ENCODE data around the gene TOX3.

Gene TOX3

GRCh38 chr16:52537516-52537915 is 9.4 kb downstream of the TOX3 start:
- peaks cover 8 to 87% of the 10 kb centered on the region in 2 donors for H3K36me3 ChIP-seq (replicated peaks in 1 of 2; ENCODE audit: control insufficient read depth in 2 of 2, insufficient read depth in 2 of 2, low read length in 2 of 2)
- no peak overlapping the region for H2BK15ac ChIP-seq (ENCODE audit: low read length)
- H3K23ac ChIP-seq (ENCODE audit: low read depth, low read length, poor library complexity): no peak overlapping the region
- no peak overlapping the region for H2BK12ac ChIP-seq (ENCODE audit: low read length)
- peaks cover 0 to 32% of the 10 kb centered on the region in 2 donors for H3K9me3 ChIP-seq (replicated peaks in 1 of 2; ENCODE audit: control insufficient read depth in 2 of 2, insufficient read depth in 1 of 2, low read depth in 1 of 2, low read length in 2 of 2)
- peaks cover 3% of the 10 kb centered on the region for H3K79me1 ChIP-seq (ENCODE audit: low read depth, low read length)
- no CpG with 5 or more reads among the region's 3 CpGs for WGBS, 2 donors (ENCODE audit: extremely low coverage in 2 of 2, insufficient read length in 2 of 2, insufficient replicate concordance in 1 of 2)
- H2AK5ac ChIP-seq (ENCODE audit: low read depth, low read length): no peak overlapping the region
- no peak overlapping the region for H2BK5ac ChIP-seq (ENCODE audit: low read length)
- no peak overlapping the region for H4K8ac ChIP-seq (ENCODE audit: low read depth, low read length)
- H3K14ac ChIP-seq (ENCODE audit: low read length): no peak overlapping the region
- no peak overlapping the region for H3K4me3 ChIP-seq (ENCODE audit: low read length in 2 of 2)
- no peak overlapping the region for H3K4me2 ChIP-seq (ENCODE audit: insufficient read depth, low read length, poor library complexity, severe bottlenecking)
- no peak overlapping the region for H3K18ac ChIP-seq (ENCODE audit: low read length)
- peaks cover 1 to 10% of the 10 kb centered on the region in 2 donors for H3K4me1 ChIP-seq (ENCODE audit: control insufficient read depth in 2 of 2, insufficient read depth in 1 of 2, low read depth in 1 of 2, low read length in 2 of 2)
- H3K27me3 ChIP-seq (ENCODE audit: control insufficient read depth in 3 of 3, insufficient read depth in 3 of 3, low read depth in 1 of 3, low read length in 3 of 3): no peaks in the 10 kb centered on the region
- no peak overlapping the region for H4K91ac ChIP-seq (ENCODE audit: low read depth, low read length, poor library complexity)
- no peak overlapping the region for H3K27ac ChIP-seq (replicated peaks; ENCODE audit: low read length)
- DNase-seq (ENCODE audit: low spot score): no peak
- no peak overlapping the region for H3K9ac ChIP-seq (ENCODE audit: low read depth, low read length, poor library complexity)
- no peak overlapping the region for H2BK120ac ChIP-seq (ENCODE audit: low read depth, low read length)
- H2AFZ ChIP-seq (ENCODE audit: low read length): no peak overlapping the region
- H3K4ac ChIP-seq (ENCODE audit: low read length): no peak overlapping the region

- Histone ChIP-seq H3K9me3 (replicated peaks in 1 of 2; ENCODE audit: control insufficient read depth in 2 of 2, insufficient read depth in 1 of 2, low read depth in 1 of 2, low read length in 2 of 2) (peaks cover 0 to 15% of the 10 kb centered on the region in 2 donors), H3K4me1 (ENCODE audit: control insufficient read depth in 2 of 2, insufficient read depth in 1 of 2, low read depth in 1 of 2, low read length in 2 of 2) (peaks cover 0 to 12% of the 10 kb centered on the region in 2 donors), H2AFZ (ENCODE audit: low read length) (no peak overlapping the region), H4K8ac (ENCODE audit: low read depth, low read length) (no peak overlapping the region), H3K4me2 (ENCODE audit: insufficient read depth, low read length, poor library complexity, severe bottlenecking) (no peak overlapping the region), H2BK15ac (ENCODE audit: low read length) (no peak overlapping the region), H3K36me3 (replicated peaks in 1 of 2; ENCODE audit: control insufficient read depth in 2 of 2, insufficient read depth in 2 of 2, low read length in 2 of 2) (peaks cover 7 to 86% of the 10 kb centered on the region in 2 donors), H2BK12ac (ENCODE audit: low read length) (no peak overlapping the region), H3K27ac (replicated peaks; ENCODE audit: low read length) (no peak overlapping the region), H3K4ac (ENCODE audit: low read length) (no peak overlapping the region), H4K91ac (ENCODE audit: low read depth, low read length, poor library complexity) (no peak overlapping the region), H3K27me3 (ENCODE audit: control insufficient read depth in 3 of 3, insufficient read depth in 3 of 3, low read depth in 1 of 3, low read length in 3 of 3) (no peaks in the 10 kb centered on the region), H3K18ac (ENCODE audit: low read length) (no peak overlapping the region), H2BK120ac (ENCODE audit: low read depth, low read length) (no peak overlapping the region), H3K14ac (ENCODE audit: low read length) (no peak overlapping the region), H2BK5ac (ENCODE audit: low read length) (no peak overlapping the region), H3K9ac (ENCODE audit: low read depth, low read length, poor library complexity) (no peak overlapping the region), H3K4me3 (ENCODE audit: low read length in 2 of 2) (no peak overlapping the region), H3K23ac (ENCODE audit: low read depth, low read length, poor library complexity) (no peak overlapping the region), H2AK5ac (ENCODE audit: low read depth, low read length) (no peak overlapping the region), H3K79me1 (ENCODE audit: low read depth, low read length) (peaks cover 6% of the 10 kb centered on the region)
- WGBS, 2 donors (ENCODE audit: extremely low coverage in 2 of 2, insufficient read length in 2 of 2, insufficient replicate concordance in 1 of 2): no CpG with 5 or more reads among the region's 3 CpGs
- DNase-seq (ENCODE audit: low spot score): no peak
Observed at GRCh38 chr16:52535076-52535475, 11.9 kb downstream of the TOX3 start.

GRCh38 chr16:52533296-52533695 is 13.6 kb downstream of the TOX3 start:
- Histone ChIP-seq H3K27me3 (ENCODE audit: control insufficient read depth in 3 of 3, insufficient read depth in 3 of 3, low read depth in 1 of 3, low read length in 3 of 3) (no peaks in the 10 kb centered on the region), H3K9me3 (replicated peaks in 1 of 2; ENCODE audit: control insufficient read depth in 2 of 2, insufficient read depth in 1 of 2, low read depth in 1 of 2, low read length in 2 of 2) (peaks cover 0 to 11% of the 10 kb centered on the region in 2 donors), H2BK15ac (ENCODE audit: low read length) (no peak overlapping the region), H2BK12ac (ENCODE audit: low read length) (no peak overlapping the region), H3K4me2 (ENCODE audit: insufficient read depth, low read length, poor library complexity, severe bottlenecking) (no peak overlapping the region), H3K14ac (ENCODE audit: low read length) (no peak overlapping the region), H3K4me3 (ENCODE audit: low read length in 2 of 2) (no peak overlapping the region), H3K18ac (ENCODE audit: low read length) (no peak overlapping the region), H3K4ac (ENCODE audit: low read length) (no peak overlapping the region), H4K91ac (ENCODE audit: low read depth, low read length, poor library complexity) (no peak overlapping the region), H3K4me1 (ENCODE audit: control insufficient read depth in 2 of 2, insufficient read depth in 1 of 2, low read depth in 1 of 2, low read length in 2 of 2) (peaks cover 0 to 16% of the 10 kb centered on the region in 2 donors), H3K79me1 (ENCODE audit: low read depth, low read length) (peaks cover 6% of the 10 kb centered on the region), H3K9ac (ENCODE audit: low read depth, low read length, poor library complexity) (no peak overlapping the region), H4K8ac (ENCODE audit: low read depth, low read length) (no peak overlapping the region), H2BK120ac (ENCODE audit: low read depth, low read length) (no peak overlapping the region), H2AFZ (ENCODE audit: low read length) (no peak overlapping the region), H2AK5ac (ENCODE audit: low read depth, low read length) (no peak overlapping the region), H3K27ac (replicated peaks; ENCODE audit: low read length) (peak overlapping the region; percentile 4), H3K36me3 (replicated peaks in 1 of 2; ENCODE audit: control insufficient read depth in 2 of 2, insufficient read depth in 2 of 2, low read length in 2 of 2) (peaks cover 4 to 75% of the 10 kb centered on the region in 2 donors), H2BK5ac (ENCODE audit: low read length) (no peak overlapping the region), H3K23ac (ENCODE audit: low read depth, low read length, poor library complexity) (no peak overlapping the region)
- WGBS, 2 donors (ENCODE audit: extremely low coverage in 2 of 2, insufficient read length in 2 of 2, insufficient replicate concordance in 1 of 2): no CpG with 5 or more reads among the region's 1 CpG
- DNase-seq (ENCODE audit: low spot score): no peak

GRCh38 chr16:52532384-52532783 is 14.6 kb downstream of the TOX3 start:
- no peak overlapping the region for H2BK120ac ChIP-seq (ENCODE audit: low read depth, low read length)
- H3K4me2 ChIP-seq (ENCODE audit: insufficient read depth, low read length, poor library complexity, severe bottlenecking): no peak overlapping the region
- no peak overlapping the region for H2AFZ ChIP-seq (ENCODE audit: low read length)
- H2AK5ac ChIP-seq (ENCODE audit: low read depth, low read length): no peak overlapping the region
- no peak overlapping the region for H3K27ac ChIP-seq (replicated peaks; ENCODE audit: low read length)
- no peak overlapping the region for H3K23ac ChIP-seq (ENCODE audit: low read depth, low read length, poor library complexity)
- no peak overlapping the region for H4K91ac ChIP-seq (ENCODE audit: low read depth, low read length, poor library complexity)
- no peak overlapping the region for H2BK15ac ChIP-seq (ENCODE audit: low read length)
- peaks cover 6% of the 10 kb centered on the region for H3K79me1 ChIP-seq (ENCODE audit: low read depth, low read length)
- H3K14ac ChIP-seq (ENCODE audit: low read length): no peak overlapping the region
- no peak overlapping the region for H2BK12ac ChIP-seq (ENCODE audit: low read length)
- WGBS, 2 donors (ENCODE audit: extremely low coverage in 2 of 2, insufficient read length in 2 of 2, insufficient replicate concordance in 1 of 2): no CpG with 5 or more reads among the region's 8 CpGs
- peaks cover 0 to 6% of the 10 kb centered on the region in 2 donors for H3K9me3 ChIP-seq (replicated peaks in 1 of 2; ENCODE audit: control insufficient read depth in 2 of 2, insufficient read depth in 1 of 2, low read depth in 1 of 2, low read length in 2 of 2)
- H3K4me1 ChIP-seq (ENCODE audit: control insufficient read depth in 2 of 2, insufficient read depth in 1 of 2, low read depth in 1 of 2, low read length in 2 of 2): peaks cover 0 to 22% of the 10 kb centered on the region in 2 donors
- no peak overlapping the region for H3K4me3 ChIP-seq (ENCODE audit: low read length in 2 of 2)
- H3K9ac ChIP-seq (ENCODE audit: low read depth, low read length, poor library complexity): no peak overlapping the region
- H3K4ac ChIP-seq (ENCODE audit: low read length): no peak overlapping the region
- DNase-seq (ENCODE audit: low spot score): no peak
- H3K27me3 ChIP-seq (ENCODE audit: control insufficient read depth in 3 of 3, insufficient read depth in 3 of 3, low read depth in 1 of 3, low read length in 3 of 3): no peaks in the 10 kb centered on the region
- H3K36me3 ChIP-seq (replicated peaks in 1 of 2; ENCODE audit: control insufficient read depth in 2 of 2, insufficient read depth in 2 of 2, low read length in 2 of 2): peaks cover 2 to 67% of the 10 kb centered on the region in 2 donors
- H2BK5ac ChIP-seq (ENCODE audit: low read length): no peak overlapping the region
- no peak overlapping the region for H3K18ac ChIP-seq (ENCODE audit: low read length)
- H4K8ac ChIP-seq (ENCODE audit: low read depth, low read length): no peak overlapping the region

All from neuronal stem cell (in vitro differentiated cells).